NK-92 treated with Interleukin-12 subunit alpha and Interleukin-12 subunit beta, amount 100 ng/mL, for 24 hours (cell line): ENCODE results near the gene CLCF1.
"Not testable (repeated sequence)": the region's sequence is repeated elsewhere in the genome, so short reads cannot be mapped to it uniquely, and the experiment has no call there.

Experiments
- DNase-seq: peaks from one replicate; lab custom pipeline; 2025; lab: John Stamatoyannopoulos, UW

CLCF1 gene

DNA sequence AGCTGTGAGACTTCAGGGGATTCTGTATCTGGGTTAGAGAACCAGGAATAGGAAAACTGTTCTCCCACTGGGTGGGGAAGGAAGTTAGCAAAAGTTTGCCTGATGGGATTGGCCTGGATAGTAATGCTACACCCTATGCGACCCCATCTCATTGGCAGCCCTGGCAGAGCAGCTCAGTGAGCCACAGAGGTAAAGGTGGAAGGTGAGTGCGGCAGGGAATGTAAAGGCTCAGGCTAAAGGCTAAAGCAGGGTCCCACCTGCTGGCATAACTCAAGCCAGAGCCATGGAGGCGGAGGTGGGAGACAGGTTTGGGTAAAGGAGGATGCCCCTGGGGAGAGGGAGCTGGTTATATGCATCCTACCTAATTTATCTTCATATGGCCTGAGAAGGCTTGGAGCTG lies 51.3 kb downstream of the CLCF1 start:
- no peak for DNase-seq

DNA sequence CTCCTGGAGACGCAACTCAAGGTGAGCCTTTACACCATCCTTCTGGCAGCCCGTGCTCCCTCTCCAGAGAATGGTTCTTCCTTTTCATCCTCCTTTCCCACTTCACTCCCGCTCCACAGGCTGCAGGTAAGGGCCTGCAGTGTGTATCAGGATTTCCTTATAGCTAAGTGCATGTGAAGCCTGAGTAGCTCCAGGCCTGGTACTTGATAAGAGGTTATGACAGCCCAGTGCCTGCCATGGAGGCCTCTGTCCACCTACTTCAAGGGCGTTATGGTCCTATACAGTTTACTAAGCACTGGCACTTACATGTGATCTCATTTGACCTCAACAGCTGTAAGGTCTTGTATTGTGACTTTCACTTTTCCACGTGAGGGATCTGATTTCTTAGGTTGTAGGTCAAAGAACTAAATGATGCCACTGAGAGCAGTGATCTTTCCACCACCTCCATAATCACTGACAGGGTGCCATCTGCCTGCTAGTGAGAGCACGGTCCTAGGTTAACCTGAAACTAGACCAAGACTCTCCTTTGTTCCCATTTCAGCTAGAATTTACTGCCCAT lies 52.0 kb downstream of the CLCF1 start:
- DNase-seq: no peak

DNA sequence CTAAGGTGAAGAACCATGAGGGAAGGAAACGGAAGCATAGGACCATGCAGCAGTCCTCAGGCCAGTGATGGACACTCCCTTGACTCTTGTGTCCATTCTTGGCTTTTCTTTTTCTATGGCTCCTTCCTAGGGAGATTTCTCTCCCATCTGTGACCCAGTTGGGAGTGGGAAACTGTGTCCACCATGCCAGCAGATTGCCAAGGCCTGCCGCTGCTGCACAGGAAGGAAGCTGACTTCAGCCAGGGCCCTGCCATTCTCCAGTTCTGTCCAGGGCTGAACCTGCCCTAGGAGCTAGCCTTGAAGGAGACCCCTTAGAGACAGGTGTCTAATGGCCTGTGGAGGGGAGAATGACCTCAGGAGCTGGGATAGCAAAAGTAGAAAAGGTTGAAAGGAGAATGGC lies 52.7 kb downstream of the CLCF1 start:
- DNase-seq: no peak

DNA sequence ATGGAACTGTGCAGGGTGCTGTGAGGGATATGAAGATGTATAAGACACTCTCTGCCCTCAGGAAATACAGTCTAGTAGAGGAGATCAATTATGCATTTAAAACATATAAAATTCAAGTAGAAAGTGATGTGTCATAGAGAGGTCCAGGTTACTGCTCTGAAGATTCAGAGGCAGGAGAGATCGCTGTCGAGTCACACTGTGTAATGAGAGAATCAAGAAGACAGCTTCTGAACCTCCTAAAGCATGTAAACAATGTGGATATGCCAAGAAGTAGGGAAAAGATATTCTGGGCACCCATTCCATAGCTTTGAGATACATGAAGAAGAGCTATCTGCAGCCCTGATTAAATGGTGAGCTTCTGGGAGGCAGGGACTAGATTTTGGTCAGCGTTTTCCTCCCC lies 53.4 kb downstream of the CLCF1 start:
- DNase-seq: no peak

DNA sequence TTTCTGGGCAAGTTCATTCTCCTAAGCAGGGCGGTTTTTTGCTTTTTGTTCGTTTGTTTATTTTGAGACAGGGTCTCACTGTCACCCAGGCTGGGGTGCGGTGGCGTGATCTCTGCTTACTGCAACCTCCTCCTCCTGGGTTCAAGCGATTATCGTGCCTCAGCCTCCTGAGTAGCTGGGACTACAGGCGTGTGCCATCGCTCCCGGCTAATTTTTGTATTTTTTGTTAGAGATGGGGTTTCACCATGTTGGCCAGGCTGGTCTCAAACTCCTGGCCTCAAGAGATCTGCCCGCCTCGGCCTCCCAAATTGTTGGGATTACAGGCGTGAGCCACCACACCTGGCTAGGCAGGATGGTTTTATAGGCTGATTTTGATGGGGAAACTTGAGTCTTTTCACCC lies 54.5 kb downstream of the CLCF1 start:
- not testable (repeated sequence) for DNase-seq

DNA sequence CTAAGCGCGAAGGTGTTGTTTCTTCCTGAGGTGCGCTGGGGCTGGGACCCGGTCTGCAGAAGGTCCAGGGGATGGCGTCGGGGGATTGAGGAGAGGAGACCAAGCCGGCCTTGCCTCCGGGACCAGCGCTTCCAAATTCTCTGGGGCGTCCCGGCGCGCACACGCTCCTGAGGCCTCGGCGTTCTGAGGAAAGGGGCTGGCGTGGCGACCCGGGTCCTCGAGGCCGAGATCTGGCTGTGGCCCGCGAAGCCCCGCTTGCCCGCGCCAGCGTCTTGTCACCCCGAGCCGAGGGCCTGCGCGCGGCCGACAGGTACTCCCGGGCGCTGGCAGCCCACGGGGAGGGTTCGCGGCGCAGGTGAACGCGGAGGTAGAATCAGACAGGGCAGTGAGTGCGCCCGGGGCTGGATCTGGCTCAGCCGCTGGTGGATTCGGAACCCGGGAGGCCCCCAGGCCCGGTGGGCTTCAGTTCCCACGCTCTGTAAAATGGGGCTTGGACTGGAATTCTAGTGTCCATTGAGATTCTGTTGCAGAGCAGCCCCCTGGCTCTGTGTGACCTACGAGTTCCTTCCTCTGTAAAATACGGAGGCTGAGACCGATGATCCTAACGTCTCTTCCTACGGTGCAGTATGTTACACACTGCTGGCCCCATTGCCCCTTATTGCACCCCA lies 55.4 kb downstream of the CLCF1 start:
- no peak for DNase-seq

DNA sequence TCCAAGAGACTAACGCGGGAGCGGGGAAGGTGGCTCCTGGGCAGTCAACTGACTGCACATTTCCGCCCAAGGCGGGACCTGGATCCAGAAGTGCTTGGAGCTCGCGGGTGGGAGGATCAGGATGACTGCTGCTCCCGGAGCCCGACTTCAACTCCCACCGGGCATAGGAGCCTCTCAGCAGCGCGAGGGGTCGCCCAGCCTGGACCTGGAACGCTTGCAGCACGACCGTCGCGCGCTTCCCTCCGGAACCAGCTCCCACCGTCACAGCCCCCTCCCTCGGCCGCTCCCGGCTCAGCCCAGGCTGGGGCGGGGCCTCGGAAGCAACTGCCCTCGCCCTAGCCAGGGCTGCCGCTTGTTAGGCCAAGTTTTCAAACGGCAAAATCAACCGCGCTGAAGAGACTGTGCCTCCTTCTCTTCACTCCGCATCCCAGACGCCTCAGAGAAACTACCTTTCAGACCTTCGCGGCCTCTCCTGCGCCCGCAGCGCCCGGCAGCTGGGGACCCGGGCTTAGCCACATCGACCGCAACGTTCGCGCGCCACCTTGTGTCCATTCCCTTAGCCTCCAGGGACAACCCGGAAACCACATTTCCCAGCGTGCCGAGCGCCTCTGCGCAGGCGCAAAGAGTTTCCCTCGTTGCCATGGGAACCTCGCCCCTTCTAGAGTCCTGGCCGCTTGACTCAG lies 56.1 kb downstream of the CLCF1 start:
- peak; percentile 97 for DNase-seq

DNA sequence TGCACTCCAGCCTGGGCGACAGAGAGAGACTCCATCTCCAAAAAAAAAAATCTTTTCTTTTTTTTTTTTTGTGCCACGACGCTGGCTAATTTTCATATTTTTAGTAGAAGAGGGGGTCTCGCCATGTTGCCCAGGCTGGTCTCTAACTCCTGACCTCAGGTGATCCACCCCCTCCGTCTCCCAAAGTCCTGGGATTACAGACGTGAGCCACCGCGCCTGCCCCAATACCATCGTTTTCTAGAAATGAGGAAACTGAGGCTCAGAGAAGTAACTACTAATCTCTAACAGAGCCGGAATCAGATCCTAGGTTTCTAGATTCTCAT lies 56.6 kb downstream of the CLCF1 start:
- DNase-seq: no peak

DNA sequence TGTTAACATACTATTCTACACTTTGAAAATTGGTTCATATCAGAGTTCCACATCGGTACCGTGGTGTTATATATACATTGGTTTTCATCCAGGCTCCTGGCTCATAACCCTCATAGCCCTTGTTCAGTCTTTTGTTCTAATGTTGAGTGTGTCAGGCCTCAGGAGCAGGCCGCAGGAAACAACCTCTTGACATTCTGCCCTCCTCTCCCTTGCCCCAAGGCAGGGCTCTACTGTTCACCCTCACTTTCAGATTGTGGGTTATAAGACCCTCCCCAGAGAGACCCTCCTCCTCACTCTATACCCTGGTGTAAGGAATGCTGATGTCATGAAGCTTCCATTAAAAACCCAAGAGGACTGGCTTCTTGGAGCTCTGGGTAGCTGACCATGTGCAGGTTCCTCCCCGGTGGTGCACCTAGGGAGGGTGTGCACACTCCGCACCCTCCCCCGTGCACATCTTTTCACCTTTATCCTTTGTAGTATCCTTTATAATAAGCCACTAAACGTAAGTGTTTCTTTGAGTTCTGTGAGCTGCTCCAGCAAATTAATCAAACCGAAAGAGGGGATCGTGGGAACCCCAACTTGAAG lies 58.0 kb downstream of the CLCF1 start:
- DNase-seq: no peak

DNA sequence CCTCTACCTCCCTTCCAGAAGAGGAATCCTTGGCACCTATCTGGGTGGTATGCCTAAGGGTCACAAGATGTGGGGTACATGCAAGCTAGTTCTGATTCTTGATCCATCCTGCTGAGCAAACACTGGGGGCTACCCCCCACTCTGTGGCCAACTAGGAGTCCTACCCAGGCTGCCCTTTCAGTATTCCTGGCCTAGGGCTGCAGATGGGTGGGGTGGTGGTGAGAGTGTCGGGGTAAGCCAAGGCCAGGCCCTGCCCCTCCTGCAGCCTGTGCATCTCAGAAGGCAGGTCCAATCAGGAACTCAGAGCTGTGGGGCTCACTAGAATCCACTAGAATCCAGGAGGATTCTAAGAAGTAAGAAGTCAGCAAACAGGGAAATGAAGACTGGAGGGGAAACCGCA lies 59.2 kb downstream of the CLCF1 start:
- DNase-seq: no peak
